Endometrial microvascular endothelial cells (primary cell): ENCODE data around the gene MAPK10. TPM values are rescaled to one million over a fixed set of nuclear protein-coding genes. Genes with fewer than 3 reads are reported as not detected.
"Not testable (repeated sequence)": the region's sequence is repeated elsewhere in the genome, so short reads cannot be mapped to it uniquely, and the experiment has no call there.

Experiments
- in situ Hi-C: cut with HindIII; loops from 2 replicates; pipeline ENCODE4 v1.10.0; 2017; ENCODE audit warnings: low sequenced_read_pairs, low pct_unique_long_range_greater_than_20kb; ENCODE audit errors: inconsistent ontology term
- total RNA-seq: library from RNA; depleted of rRNA; stranded (reverse); fragments of >200 nt; gene quantifications from one replicate; pipeline ENCODE4 v1.2.3, GENCODE V29; 2015; ENCODE audit errors: inconsistent ontology term

Gene MAPK10
- total RNA-seq, 1 donor from 2014 or later: not detected

GRCh38 chr4:86021671-86022070 is 338.2 kb downstream of the MAPK10 start:
- in situ Hi-C loops: not testable (repeated sequence)

DNA sequence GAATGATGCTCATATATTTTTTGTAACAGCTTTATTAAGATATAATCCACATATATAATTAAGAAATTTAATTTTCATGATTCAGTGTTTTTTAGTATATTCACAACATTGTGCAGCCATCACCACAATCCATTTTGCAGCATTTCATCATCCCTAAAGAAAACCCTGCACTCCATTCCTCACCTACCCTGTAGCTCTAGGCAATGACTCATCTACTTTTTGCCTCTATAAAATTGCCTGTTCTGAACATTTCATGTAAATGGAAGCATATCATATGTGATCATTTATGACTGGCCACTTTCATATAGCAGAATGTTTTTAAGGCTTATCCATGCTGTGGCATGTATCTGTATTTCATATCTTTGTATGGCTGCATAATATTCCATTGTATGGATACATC is 339.9 kb downstream of the MAPK10 start:
- in situ Hi-C loops: no loop called here

DNA sequence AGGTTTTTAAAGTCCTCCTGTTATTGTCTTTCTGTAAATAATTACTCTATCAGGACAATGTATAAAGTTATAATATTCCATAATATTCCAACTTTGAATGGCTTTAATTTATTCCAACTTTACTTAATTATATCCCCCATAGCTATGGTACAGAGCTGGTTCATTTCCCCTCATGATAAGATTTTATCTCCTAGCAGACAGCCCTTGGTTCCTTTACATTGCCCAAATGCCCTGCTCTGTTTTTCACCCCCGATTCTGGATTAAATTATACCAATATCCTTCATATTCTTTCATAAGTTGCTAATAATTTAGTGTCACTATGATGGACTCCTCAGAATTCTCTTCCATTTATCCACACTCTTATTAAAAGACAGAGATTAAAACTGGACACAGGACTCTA is 340.5 kb downstream of the MAPK10 start:
- in situ Hi-C loops: no loop called here

DNA sequence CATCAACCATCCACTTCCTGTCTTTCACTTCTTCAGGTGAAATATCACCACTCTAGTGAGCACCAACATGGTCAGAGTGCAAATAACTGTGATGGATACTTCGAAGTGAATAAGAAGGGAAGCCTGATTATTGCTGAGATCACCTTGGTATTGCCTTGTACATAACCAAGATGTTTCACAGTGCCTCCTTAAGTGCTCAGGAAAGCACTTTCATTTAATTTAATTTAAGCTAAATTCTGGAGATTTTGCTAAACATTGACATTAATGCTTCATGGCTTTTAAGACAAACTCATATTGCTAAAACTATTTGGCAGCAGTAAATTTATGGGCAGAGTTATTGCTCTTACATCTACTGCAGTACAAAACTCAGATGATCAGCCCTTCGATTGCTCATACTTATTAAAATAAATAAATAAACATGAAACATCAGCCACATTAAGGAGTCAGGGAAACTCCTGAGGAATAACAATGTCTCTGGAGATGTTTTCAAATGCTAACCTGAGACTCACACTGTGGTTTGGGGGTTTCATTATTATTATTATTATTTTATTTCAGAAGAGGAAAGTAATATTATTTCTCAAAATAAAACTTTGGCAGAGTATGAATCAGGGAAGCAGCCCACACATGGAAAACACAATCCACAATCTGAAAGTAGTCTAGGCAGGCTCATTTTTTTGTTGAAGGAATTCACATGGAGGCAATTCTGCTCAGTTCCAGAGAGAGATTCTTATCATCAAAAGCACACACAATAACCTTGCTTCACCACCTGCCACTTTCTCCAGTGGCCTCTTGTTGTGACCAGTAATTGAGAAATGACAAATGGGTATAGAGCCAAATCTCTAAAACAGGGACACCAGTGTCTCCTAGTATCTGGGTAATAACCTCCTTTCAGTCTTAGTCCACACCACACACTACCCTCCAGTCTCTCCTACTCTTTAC is 344.2 kb downstream of the MAPK10 start:
- in situ Hi-C loops: no loop called here

DNA sequence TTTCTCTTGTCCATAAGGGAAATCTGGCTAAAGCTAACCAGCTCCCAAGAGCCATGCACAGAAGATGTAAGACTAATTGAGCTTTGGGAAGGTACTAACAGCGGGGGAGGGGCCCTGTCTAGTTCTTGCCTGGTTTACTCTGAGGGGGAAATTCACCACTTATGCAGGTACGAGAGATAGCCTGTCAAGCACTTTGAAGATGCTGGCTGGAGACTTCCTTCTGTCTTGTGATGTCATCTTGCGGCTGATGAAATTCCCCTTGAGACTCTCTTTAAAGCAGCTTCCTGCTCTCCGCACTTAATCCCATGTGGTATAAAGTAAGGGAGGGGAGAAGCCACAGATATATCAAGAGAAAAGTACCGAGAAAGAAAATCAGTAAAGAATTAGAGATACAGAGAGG is 345.3 kb downstream of the MAPK10 start:
- in situ Hi-C loops: no loop called here

- in situ Hi-C loops: no loop called here
Measured at GRCh38 chr4:86013621-86014020, 346.2 kb downstream of the MAPK10 start.

GRCh38 chr4:86011117-86011516 is 348.7 kb downstream of the MAPK10 start:
- in situ Hi-C loops: no loop called here

GRCh38 chr4:86007042-86007441 is 352.8 kb downstream of the MAPK10 start:
- in situ Hi-C loops: no loop called here

- in situ Hi-C loops: no loop called here
Measured at GRCh38 chr4:86006057-86006456, 353.8 kb downstream of the MAPK10 start.

- in situ Hi-C loops: no loop called here
Measured at GRCh38 chr4:86004030-86004429, 355.8 kb downstream of the MAPK10 start.

- in situ Hi-C loops: no loop called here
Measured at GRCh38 chr4:86001591-86001990, 358.3 kb downstream of the MAPK10 start.

- in situ Hi-C loops: no loop called here
Measured at GRCh38 chr4:85995361-85995760, 364.5 kb downstream of the MAPK10 start.

DNA sequence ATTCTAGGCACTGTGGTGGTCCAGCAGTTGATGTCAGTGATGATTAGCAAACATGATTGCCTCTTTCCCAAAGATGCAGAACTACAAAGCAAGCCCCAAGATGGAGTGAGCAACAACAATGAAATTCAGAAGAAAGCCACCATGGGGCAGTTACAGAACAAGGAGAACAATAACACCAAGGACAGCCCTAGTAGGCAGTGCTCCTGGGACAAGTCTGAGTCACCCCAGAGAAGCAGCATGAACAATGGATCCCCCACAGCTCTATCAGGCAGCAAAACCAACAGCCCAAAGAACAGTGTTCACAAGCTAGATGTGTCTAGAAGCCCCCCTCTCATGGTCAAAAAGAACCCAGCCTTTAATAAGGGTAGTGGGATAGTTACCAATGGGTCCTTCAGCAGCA is 365.3 kb downstream of the MAPK10 start:
- in situ Hi-C loops: no loop called here

DNA sequence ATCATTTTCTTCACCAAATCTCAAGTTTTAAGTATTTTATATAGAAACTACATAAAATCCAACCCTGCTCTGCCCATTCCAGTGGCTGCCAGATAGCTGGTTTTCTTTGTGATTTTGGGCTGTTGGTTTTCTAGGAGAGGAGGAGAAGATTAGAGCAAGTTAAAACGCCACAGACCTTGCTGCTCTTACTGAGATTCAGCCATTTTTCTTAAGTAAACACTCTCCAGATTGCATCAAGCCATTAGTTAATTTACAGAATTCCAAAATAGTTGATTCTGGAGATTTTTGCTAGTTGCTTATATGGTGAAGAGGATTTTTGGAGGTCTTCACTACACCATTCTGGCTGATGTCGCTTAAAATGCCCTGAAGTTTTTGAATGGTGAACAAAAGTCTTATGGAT is 366.2 kb downstream of the MAPK10 start:
- in situ Hi-C loops: no loop called here

- in situ Hi-C loops: no loop called here
Measured at GRCh38 chr4:85986266-85986665, 373.6 kb downstream of the MAPK10 start.

DNA sequence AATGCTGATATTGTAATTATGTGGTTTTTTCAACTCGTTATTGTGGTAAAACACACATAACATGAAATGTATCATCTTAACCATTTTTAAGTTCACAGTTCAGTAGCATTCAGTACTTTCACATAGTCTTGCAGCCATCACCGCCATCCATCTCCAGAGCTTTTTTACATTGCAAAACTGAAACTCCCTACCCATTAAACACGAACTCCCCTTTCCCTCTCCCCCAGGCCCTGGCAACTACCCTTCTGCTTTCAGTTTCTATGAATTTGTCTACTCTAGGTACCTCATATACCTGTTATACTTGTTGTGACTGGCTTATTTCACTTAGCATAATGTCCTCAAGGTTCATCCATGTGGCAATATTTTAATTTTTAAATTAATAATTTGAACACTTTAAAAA is 380.6 kb downstream of the MAPK10 start:
- in situ Hi-C loops: no loop called here

- in situ Hi-C loops: loop anchor here (25.0 kb wide), 1 partner anchor 158 kb away; no protein-coding TSS in a partner anchor
Measured at GRCh38 chr4:85970535-85970934, 389.3 kb downstream of the MAPK10 start.

DNA sequence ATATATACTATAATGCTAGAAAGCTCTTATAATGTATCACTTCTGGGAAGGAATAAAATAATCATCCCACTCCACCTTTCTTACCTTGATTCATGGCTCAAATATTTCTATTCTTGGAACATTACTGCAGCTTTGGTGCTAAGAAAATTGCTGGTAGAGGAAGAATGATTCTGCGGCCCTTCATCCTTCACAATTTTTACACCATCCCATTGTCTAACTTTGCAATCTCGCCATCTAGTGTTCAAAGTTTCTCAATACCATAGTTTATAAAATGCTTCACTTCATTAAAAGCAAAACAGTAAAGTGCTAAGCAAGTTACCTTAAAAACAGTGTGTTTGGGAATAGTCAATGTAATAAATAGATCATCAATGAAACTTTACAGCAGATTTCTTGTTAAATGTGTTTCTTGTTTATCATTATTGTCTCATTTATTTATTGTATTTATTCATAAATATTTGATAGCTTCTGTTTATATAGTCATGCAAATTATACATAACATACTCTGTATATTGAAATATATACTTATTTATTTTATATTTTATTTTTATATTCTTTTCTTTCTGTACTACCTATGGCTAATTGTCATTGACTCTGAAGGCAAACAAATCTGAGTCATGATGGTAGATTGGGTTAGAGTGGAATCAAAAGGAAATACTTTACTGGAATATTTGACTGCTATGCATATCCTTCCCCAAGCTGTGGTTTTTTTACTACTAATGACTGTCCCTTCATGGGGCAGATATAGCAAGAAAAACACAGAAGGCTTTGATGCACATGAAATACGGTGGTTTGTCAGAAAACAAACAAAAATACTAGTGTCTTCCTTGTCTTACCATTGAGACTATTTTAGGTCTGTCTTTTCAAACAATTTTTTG is 390.7 kb downstream of the MAPK10 start:
- in situ Hi-C loops: loop anchor here (25.0 kb wide), 1 partner anchor 157 kb away; no protein-coding TSS in a partner anchor

GRCh38 chr4:85967872-85968271 is 392.0 kb downstream of the MAPK10 start:
- in situ Hi-C loops: loop anchor here (25.0 kb wide), 1 partner anchor 156 kb away; no protein-coding TSS in a partner anchor
